ENCODE data around the gene HCN2. TPM values are rescaled to one million over a fixed set of nuclear protein-coding genes. Genes with fewer than 3 reads are reported as not detected.

Gene HCN2
- total RNA-seq, 1 experiment from 2014 or later, result 1.5 TPM

GRCh38 chr19:574658-575526 is 14.8 kb upstream of the HCN2 start:
- H2AFZ ChIP-seq, result no peak overlapping the region
- H4K20me1 ChIP-seq (ENCODE audit: insufficient read depth), result peaks cover 58% of the 10 kb centered on the region
- intact Hi-C loops (cut with micrococcal nuclease; ENCODE audit: unreplicated experiment), result loop anchor here (10.0 kb wide), 1 partner anchor 350 kb away; the partner anchor contains the start of gene ARID3A
- H3K27me3 ChIP-seq (ENCODE audit: insufficient read depth, low read depth), result no peaks in the 10 kb centered on the region
- POLR2A ChIA-PET (ENCODE audit: unreplicated experiment), result interaction anchor here (0.6 to 0.7 kb wide), 3 partner anchors 19 to 102 kb away, joined by 3 to 20 read pairs (median 5); no protein-coding TSS in a partner anchor
- CTCF ChIA-PET, result no interaction called here
- no peaks in the 10 kb centered on the region for H3K9me3 ChIP-seq (ENCODE audit: insufficient read depth, low read depth)
- DNase-seq, result peak; percentile 49 to 53
- peak overlapping the region; percentile 37; the same call in 1 of the 2 replicates for H3K27ac ChIP-seq
- peak overlapping the region; percentile 83 for H3K4me2 ChIP-seq
- peaks cover 48% of the 10 kb centered on the region for H3F3A ChIP-seq (ENCODE audit: insufficient read depth, low read depth)
- H3K79me2 ChIP-seq (ENCODE audit: low read depth), result peaks cover 73% of the 10 kb centered on the region
- H3K4me3 ChIP-seq, result peak overlapping the region; percentile 97
- peaks cover 35% of the 10 kb centered on the region for H3K4me1 ChIP-seq (replicated peaks; ENCODE audit: insufficient read depth)
- H3K36me3 ChIP-seq (ENCODE audit: low read depth), result no peaks in the 10 kb centered on the region; the same call in 1 of the 2 replicates
- BruUV-seq (replicated peaks), result no TSS peak
- H3K9me2 ChIP-seq (ENCODE audit: insufficient read depth), result no peaks in the 10 kb centered on the region
- no peak for TF ChIP-seq EZH2 (IDR thresholded peaks at IDR 0.05; ENCODE audit: low read depth)
- no peak for TF ChIP-seq CTCF (conservative IDR thresholded peaks at IDR 0.05)

- BruUV-seq (replicated peaks), result no TSS peak
- DNase-seq, result peak; percentile 68 to 79
- TF ChIP-seq EZH2 (IDR thresholded peaks at IDR 0.05; ENCODE audit: low read depth), result no peak
- no peak for TF ChIP-seq CTCF (conservative IDR thresholded peaks at IDR 0.05)
- H2AFZ ChIP-seq, result no peak overlapping the region
- peaks cover 79% of the 10 kb centered on the region for H3K79me2 ChIP-seq (ENCODE audit: low read depth)
- peaks cover 43% of the 10 kb centered on the region for H3F3A ChIP-seq (ENCODE audit: insufficient read depth, low read depth)
- peak overlapping the region; percentile 97 for H3K4me3 ChIP-seq
- intact Hi-C loops (cut with micrococcal nuclease; ENCODE audit: unreplicated experiment), result loop anchor here (1.0 to 10.0 kb wide), 2 partner anchors 41 to 349 kb away; partner anchors contain the start of gene ARID3A
- H3K9me3 ChIP-seq (ENCODE audit: insufficient read depth, low read depth), result no peaks in the 10 kb centered on the region
- H3K27me3 ChIP-seq (ENCODE audit: insufficient read depth, low read depth), result no peaks in the 10 kb centered on the region
- H3K9me2 ChIP-seq (ENCODE audit: insufficient read depth), result no peaks in the 10 kb centered on the region
- POLR2A ChIA-PET (ENCODE audit: unreplicated experiment), result interaction anchor here (0.6 to 1.0 kb wide), 5 partner anchors 11 to 104 kb away, joined by 4 to 24 read pairs (median 6); no protein-coding TSS in a partner anchor
- H3K27ac ChIP-seq, result peak overlapping the region; percentile 58
- peaks cover 35% of the 10 kb centered on the region for H3K4me1 ChIP-seq (replicated peaks; ENCODE audit: insufficient read depth)
- CTCF ChIA-PET, result interaction anchor here (0.7 kb wide), 1 partner anchor 69 kb away, joined by 4 read pairs; no protein-coding TSS in a partner anchor
- H4K20me1 ChIP-seq (ENCODE audit: insufficient read depth), result peaks cover 65% of the 10 kb centered on the region
- peak overlapping the region; percentile 83 for H3K4me2 ChIP-seq
- no peaks in the 10 kb centered on the region; the same call in 1 of the 2 replicates for H3K36me3 ChIP-seq (ENCODE audit: low read depth)
These were observed 13.9 kb upstream of the HCN2 start for GRCh38 chr19:575527-576506.

Data from PC-9 (cell line).